HL-60 (cell line): Measurements from ENCODE around the gene NEFH.

ENCODE experiments used
- POLR2AphosphoS5 ChIP-seq: IDR thresholded peaks from 2 replicates; pipeline ENCODE4 v1.6.1; 2012; ENCODE audit warnings: low read depth
- REST ChIP-seq: IDR thresholded peaks from 2 replicates; pipeline ENCODE4 v1.6.1; 2012; ENCODE audit warnings: low read depth; ENCODE audit not compliant: insufficient replicate concordance
- TF ChIP-seq, protein P1 (sequence below): IDR thresholded peaks from one replicate; pipeline ENCODE4 v1.5.1; 2011; ENCODE audit warnings: low read length, control low read depth, inconsistent platforms; ENCODE audit not compliant: insufficient read depth

DNA sequence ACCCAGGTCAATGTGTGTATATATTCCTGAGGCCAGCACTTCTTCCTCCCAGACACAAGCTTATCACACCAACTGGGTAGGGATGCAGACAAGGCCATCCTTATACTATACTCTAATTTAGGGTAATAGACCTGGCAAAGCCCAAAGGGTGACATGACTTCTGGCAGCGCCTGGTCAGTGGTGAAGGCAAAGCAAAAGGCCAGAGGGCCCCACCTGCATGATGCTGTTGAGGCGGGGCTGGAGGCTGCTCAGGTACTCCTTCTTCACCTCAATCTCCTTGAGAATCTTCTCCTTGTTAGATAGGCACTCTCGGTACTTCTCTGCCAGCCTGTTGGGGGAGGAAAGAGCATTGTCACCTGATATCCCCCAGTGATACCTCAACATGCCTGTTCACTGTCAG lies 56.4 kb downstream of the NEFH start:
- TF ChIP-seq, protein P1, sequence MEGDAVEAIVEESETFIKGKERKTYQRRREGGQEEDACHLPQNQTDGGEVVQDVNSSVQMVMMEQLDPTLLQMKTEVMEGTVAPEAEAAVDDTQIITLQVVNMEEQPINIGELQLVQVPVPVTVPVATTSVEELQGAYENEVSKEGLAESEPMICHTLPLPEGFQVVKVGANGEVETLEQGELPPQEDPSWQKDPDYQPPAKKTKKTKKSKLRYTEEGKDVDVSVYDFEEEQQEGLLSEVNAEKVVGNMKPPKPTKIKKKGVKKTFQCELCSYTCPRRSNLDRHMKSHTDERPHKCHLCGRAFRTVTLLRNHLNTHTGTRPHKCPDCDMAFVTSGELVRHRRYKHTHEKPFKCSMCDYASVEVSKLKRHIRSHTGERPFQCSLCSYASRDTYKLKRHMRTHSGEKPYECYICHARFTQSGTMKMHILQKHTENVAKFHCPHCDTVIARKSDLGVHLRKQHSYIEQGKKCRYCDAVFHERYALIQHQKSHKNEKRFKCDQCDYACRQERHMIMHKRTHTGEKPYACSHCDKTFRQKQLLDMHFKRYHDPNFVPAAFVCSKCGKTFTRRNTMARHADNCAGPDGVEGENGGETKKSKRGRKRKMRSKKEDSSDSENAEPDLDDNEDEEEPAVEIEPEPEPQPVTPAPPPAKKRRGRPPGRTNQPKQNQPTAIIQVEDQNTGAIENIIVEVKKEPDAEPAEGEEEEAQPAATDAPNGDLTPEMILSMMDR: no peak
- no peak for TF ChIP-seq REST
- no peak for TF ChIP-seq POLR2AphosphoS5
